NCI-H2227 (cell line): ENCODE results near the gene ANO2.
"Not testable (repeated sequence)": the region's sequence is repeated elsewhere in the genome, so short reads cannot be mapped to it uniquely, and the experiment has no call there.

Source experiments
- DNase-seq: peaks from one replicate; lab custom pipeline; 2025; ENCODE audit not compliant: unreplicated experiment; lab: John Stamatoyannopoulos, UW

Gene ANO2

DNA sequence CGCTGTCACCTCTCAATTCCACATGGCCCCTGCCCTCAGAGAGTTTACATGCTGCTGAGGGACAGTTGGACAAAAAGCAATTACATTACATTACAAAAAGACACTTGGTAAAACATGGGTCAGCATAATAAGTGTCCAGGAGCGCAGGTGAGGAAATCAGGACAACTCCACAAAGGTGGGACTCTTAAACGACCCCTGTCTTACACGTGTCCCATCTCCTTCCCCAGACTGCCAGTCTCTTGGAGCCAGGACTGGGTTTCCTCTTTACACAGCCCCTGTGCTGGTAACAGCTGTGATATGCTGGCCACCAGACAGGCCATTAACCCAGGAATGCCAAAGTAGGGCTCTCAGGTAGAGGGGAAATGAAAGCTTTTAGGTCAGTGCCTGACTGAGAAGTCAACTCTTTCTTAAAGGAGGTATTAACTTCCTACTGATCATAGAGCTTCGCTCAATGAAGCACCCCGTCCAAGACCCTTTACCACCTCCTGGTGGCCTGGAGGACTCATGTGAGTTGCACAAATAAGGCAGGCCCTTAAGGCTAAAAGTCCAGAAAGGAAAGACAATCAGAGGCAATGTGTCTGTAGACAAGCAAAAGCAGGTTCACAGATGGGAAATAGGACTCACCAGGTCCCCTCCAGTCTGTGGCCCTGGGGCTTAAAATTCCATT lies 55.5 kb downstream of the ANO2 start:
- no peak for DNase-seq

DNA sequence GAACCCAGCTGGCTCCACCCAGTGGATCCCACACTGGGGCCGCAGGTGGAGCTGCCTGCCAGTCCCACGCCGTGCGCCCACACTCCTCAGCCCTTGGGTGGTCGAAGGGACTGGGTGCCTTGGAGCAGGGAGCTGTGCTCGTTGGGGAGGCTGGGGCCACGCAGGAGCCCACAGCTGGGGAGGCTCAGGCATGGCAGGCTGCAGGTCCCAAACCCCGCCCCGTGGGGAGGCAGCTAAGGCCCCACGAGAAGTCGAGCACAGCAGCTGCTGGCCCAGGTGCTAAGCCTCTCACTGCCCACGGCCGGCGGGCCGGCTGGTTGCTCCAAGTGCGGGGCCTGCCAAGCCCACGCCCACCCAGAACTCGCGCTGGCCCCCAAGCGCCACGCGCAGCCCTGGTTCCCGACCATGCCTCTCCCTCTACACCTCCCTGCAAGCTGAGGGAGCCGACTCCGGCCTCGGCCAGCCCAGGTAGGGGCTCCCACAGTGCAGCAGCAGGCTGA lies 56.2 kb downstream of the ANO2 start:
- DNase-seq = no peak

DNA sequence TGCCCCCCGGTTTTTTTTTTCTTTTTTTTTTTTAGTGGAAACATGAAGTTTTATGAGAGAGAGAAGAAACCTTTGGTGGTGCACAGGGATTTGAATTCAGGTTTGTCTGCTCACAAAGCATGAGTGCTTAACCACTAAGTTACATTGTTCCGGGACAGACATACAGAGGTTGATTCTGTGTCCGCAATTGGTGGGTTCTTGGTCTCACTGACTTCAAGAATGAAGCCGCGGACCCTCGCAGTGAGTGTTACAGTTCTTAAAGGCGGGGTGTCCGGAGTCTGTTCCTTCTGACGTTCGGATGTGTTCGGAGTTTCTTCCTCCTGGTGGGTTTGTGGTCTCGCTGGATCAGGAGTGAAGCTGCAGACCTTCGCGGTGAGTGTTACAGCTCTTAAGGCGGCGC lies 57.2 kb downstream of the ANO2 start:
- DNase-seq = not testable (repeated sequence)

DNA sequence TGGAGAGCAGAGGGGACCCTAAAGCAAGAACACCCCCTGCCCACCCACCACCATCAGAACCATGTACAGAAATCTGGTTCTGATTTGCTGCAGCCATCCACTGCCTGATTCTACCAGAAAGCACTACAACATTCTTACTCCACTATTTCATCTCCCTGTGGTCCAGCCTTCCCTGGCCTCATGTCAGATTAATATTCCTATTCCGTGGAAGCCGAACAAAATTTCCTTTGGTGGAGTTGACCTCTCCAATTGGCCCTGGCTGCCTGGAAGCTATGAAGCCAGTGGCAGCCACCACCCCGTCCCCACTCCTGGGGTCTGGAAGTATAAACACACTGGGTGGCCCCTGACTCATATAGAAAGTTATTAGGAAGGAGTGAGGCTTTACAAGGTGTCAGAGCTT lies 60.2 kb downstream of the ANO2 start:
- no peak for DNase-seq

DNA sequence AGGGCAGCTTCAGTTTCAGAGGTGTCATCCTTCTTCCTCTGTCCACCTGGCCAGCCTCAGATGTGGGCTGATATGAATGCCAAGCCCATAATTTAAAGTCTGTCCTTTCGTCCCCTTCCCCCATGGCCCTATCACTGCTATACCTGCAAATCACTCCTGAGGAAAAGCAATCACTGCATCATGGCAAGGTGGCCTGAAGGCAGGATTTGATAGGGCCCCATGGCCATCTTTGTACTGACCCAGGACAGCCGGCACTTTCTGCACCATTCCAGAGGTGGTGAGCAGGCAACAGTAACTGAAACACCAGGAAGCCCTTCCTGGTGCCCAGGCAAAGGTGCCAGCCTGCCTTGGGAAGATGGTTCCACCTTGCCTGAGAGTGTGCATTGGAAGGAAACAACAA lies 60.8 kb downstream of the ANO2 start:
- DNase-seq = no peak

DNA sequence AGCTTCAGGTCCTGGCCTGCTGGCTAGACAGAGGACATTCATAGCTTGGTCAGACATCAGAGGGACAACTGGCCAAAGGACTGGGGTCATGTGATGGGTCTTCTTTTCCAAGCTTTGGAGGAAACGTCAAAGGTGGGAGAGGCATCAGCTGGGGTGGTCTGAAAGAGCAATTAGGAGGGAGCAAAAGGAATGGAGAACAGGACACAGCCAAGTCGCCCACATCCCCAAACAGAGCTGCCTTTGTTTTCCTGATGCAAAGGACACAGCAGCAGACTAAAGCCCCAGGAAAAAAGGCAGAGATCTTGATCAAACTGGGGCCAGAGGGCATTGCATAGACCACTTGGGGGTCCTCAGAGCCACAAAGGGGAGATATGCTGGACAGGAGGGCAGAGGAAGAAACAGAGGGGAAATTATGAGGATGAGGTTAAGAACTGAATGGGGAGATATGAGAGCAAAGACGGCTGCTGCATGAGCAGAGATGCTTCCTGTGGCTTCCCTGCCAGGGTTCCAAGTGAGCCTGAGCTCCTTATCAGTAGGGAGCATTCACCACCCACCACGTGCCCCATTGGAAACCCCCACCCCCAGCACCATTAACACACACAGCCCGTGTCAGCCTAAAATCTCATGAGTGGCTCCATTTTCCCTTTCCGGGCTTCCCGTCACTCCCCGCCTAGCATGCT lies 62.4 kb downstream of the ANO2 start:
- no peak for DNase-seq

DNA sequence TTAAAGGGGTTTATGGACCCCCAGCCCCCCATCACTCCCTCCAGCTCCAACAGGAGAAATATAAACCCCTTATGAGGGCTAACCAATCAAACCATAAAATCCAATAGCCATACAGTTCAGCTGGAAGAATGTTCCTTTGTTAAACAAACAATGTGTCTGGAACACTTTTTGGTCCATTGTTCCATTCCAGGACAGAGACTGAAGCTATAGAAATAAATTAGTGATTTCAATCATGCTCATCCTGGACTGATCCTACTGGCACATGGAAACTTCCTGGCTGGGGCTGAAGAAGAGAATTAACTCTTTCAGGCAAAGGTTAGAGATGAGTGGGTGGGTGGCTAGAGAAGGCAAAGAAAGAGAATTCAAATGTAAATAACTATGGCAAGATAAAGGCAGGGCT lies 63.4 kb downstream of the ANO2 start:
- no peak for DNase-seq

DNA sequence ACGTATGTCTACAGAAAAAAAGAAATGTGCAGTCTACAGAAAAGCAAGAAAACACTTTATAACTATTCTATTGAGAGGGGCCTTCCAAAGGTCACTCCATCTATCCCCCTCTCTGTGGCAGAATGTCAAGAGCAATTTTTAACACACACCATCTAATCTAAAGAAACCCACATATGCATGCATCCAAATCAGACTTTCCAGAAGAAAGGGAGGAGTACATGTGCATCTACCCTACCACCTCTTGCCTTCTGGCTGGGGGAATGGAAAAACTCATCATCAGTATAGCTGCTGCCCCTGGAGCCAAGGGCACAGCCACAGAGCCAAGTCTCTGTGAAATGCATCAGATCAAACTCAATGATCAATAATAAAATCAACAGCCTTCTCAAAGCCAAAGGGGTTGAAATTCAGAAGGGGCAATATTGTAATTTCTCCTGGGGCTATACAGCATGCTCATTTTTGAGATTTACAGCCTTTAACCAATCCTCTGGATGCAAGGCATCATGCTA lies 63.9 kb downstream of the ANO2 start:
- no peak for DNase-seq

DNA sequence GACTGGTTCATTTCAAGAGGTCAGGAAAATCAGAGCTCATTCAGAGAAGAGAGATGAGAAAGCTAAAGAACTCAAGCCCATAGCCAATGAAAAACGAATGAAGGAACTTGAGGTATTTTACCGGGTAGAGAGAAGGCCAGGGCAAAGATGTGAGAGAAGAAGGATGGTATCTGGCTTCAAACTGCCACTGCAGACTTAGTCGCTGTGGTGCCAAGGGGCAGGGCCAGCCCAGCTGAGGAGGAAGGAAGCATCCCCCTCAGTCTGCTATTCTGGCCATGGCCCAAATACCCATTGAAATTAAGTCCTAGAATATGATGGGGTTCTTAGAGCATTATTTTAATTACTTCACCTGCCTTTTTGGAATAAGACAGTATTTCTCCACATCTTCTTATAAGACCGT lies 69.2 kb downstream of the ANO2 start:
- no peak for DNase-seq

DNA sequence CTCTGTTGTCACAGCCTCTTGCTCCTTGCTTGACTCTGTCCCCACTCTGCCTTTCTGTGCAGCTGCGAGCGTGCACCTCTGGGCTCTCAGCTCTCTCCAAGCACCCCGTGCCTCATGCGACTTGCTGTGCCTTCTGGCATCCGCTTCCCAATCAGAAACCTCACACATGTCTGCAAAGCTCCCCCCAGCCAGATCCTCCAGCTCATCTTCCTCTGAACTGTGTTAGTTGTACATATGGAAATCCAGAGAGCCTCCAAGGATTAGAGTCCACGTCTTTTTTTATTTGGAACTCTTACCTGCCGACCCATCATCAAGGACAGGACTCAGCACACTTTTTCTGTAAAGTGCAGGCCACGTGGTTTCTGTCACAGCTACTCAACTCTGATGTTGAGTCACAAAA lies 70.5 kb downstream of the ANO2 start:
- no peak for DNase-seq

DNA sequence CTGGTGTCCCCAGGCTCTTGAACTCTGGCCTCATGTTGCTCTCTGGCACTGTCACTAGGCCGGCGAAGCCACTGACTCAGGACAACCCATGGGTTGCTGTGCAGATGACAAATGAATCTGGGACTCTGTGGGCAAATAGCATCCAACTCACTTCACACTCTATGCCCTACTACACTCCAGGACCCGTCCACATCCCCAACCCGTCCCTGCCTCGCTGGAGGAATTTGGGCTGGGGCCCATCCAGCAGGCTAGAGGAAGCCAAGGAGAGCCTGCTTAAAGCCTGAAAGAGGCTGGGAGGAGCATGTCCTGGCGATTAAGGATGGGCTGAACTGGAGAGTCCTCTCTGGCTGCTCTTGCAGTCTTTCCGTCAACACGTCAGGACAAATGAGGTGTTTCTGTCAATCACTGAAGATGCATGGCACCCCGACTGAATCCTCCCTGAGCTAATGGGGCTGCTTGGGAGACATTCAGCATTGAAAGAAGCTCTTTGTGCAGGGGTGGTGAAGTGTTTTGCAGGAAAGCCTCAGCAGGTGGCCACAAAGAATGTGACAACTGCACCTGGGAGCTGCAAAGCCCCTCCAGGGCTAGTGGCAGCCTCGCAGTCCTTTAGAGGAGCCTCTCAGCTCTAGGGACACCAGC lies 71.7 kb downstream of the ANO2 start:
- DNase-seq = no peak

DNA sequence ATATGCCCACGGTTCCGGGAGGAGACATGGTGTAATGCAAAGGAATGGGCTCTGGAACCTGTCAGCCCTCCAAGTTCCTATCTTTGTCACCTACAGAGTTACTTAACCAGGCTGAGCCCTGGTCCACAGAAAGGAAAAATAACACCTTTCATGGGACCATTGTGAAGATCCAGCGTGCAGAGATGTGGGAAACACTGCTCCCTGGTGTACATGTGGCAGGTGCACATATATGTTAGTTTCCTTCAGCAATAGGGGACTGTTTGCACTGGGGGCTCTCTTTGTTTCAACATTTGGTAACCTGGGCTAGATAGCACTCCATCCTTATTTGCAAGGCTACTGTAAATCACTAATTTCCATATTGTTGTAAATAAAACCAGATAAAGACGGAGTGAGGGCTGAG lies 72.3 kb downstream of the ANO2 start:
- DNase-seq = peak; percentile 9

DNA sequence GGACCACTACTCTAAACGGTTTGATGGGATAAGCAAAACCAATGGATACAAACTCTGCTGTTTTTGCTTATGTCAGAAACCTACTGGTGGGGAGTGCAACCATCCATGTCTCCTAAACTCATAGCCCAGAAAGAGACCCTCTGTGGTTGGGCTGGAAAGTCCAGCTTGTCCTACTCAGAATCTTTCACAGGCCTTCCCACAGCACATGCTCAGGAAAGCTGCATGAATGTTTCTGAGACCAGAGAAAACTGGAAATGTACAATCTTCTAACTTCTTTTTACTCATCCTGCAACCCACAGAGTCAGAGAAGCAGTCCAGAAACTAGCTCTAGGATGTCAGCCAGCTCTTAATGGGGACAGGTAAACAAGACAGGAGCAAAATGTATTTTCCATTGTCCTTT lies 73.3 kb downstream of the ANO2 start:
- DNase-seq = no peak

DNA sequence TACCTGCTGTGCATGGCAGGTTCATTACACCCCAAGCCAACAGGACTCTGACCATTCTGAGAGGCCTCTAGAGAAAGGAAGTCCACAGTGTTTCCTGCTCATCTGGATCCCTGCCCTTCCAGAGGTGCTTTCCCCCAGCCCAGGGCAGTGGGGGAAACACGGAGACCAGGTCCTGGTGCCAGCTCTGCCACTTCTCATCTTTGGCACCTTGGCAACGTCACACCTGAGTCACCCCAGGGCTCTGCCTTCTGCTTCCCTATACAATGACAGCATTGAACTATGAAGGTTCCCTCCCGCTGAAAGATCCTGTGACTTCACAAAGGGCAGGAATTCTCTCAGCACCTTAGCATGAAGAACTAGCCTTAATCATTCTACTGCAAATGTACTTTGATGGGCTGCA lies 74.9 kb downstream of the ANO2 start:
- no peak for DNase-seq

DNA sequence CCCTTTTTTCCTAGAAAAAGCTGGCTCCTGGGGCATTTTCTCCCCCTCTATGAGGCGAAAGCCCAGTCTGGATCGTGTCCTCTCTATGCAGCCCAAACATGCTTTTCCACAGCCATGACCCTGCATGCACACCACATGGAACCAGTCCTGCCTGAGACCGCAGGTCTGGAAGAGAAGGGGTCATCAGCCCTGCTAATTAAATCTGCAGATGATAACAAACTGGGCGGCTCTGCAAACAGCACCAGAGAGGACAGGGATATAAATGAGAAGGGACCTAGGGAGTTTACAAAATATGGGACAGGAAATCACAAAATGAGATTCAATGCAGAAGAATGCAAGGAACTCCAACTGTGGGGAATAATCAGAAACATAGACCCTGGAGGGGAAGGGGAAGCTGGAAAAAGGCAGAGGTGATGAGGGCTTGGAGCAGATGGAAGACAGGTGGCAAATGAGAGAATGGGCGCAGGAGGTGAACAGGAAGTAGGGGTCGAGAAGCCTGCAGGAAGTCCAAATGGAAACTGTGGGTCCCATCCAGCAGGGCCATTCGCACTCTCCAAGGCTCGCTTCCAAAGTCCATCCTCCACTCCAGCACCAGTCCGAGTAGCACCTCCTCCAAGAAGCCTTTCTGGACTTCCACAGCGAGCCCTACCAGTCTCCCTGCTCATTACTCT lies 76.3 kb downstream of the ANO2 start:
- no peak for DNase-seq

DNA sequence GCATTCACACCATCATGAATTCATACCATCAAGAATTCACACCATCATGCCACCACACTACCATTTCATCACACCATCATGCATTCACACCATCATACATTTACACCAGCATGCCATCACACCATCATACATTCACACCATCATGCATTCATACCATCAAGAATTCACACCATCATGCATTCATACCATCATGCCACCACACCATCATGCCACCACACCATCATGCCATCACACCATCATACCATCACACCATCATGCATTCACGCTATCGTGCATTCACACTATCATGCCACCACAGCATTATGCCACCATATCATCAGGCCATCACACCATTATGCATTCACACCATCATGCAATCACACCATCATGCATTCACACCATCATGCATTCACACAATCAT lies 79.7 kb downstream of the ANO2 start:
- DNase-seq = no peak

DNA sequence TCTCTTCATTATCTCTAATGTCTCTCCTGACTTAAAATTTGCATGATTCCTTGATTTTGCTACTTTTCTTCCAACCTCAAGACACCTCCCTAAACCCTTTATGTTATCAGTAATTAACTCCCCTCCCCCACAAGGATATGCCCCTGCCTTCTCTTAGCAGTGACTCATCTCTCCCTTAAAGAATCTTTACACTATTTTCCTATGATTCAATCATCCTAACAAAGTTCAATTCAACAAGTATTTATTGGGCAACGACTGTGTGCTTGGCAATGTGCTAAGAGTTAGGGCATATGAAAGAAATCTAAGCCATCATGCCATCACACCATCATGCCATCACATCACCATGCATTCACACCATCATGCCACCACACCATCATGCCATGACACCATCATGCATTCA lies 80.1 kb downstream of the ANO2 start:
- DNase-seq = no peak

DNA sequence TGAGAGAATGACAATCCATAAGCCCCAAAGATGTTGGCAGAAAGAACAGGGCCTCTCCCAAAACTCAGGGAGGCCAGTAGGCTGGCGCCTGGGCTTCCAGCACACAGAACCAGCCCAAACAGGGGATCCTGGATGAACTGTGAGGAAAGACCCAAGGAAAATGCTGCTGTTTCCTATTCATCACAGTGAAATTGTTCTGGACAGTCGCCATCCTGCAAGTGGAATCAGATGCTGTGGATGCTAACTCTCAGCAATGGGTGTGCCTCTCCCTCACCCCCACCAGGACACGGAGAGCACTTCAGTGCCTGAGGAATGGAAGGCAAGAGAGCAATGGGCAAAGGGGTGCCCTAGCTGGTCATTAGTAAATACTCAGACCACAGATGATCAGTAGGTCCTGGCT lies 80.8 kb downstream of the ANO2 start:
- no peak for DNase-seq

DNA sequence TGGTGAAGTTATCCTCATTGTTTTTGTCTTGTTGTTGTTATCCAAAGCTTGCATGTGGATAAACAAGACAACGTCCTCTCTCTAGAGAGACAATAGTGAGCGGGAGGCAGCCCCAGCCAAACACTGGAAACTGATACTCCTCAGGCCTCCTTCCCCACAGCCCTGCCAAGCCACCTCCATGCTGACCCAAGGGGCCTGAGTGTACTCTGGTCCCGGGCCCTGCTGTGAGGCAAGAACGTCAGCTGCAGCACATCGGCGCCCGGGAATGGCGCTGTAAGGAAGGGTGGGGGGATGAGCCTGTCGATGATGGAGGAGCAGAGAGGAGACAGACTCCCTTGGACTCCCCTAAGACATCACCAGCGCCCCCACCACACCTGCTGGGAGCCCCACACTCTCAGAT lies 83.6 kb downstream of the ANO2 start:
- no peak for DNase-seq

DNA sequence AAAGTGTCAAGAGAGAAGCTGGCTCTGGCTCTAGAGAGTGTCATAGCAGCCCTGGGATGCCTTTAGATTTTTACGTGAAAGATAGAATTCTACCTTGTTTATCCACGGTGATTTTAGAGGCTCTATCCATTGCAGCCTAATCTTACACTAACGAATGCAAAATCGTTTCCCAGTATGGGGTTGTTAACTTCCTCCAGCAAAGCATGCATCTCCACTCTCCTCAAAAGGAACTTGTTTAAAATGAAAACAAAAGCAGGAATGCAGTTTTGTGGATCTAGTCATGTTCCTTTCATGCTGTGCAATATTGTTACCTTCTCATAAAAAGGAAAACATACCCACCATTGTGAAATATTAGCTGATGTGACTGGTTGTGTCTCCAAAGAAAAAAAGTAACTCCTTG lies 88.4 kb downstream of the ANO2 start:
- no peak for DNase-seq

DNA sequence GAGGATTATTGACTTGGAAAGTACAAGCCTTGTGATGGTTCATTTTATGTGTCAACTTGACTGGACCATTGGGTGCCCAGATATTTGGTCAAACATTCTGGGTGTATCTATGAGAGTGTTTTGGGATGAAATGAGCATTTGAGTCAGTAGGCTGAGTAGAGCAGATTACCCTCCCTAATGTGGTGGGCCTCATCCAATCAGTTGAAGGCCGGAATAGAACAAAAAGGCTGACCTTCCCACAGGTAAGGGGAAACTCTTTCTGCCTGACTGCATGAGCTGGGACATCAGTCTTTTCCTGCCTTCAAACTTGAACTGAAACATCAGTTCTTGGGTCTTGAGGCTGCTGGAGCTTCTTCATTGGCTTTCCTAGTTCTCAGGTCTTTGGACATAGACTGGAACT lies 98.1 kb downstream of the ANO2 start:
- no peak for DNase-seq

DNA sequence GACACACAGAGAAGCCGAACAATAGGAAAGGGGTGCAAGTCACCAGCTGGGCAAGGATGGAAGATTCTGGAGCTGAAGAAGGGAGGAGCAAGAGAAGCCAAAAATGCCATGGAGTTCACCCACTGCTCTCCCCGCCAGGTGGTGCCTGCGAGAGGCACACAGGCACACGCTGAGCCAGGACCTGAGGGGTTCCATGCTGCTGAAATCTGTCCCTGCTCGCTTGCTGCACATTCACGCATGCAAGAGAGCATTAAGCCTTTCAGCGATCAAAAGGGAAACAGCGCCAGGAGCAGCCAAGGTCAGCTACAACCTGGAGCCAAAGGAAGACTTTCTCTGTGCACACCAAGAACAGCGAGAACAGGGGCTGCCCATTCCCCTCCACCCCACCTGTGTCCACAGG lies 104.1 kb downstream of the ANO2 start:
- no peak for DNase-seq
